H1 (cell line): ENCODE measurements around the gene SLC22A23. TPM values are rescaled to one million over a fixed set of nuclear protein-coding genes. Genes with fewer than 3 reads are reported as not detected.

Source experiments
- CHD2 ChIP-seq: IDR thresholded peaks from 2 replicates; pipeline ENCODE4 v1.6.1; 2012; ENCODE audit warnings: low read length, improper control_type of control experiment
- HDAC6 ChIP-seq: IDR thresholded peaks from one replicate; pipeline ENCODE4 v1.7.1; 2012; ENCODE audit warnings: low read depth, mild to moderate bottlenecking, inconsistent platforms, low read length, moderate library complexity
- KDM1A ChIP-seq: fragments of 200-600, 300-600 bp; sonication (generic); IDR thresholded peaks from 2 replicates; pipeline ENCODE4 v1.7.1; 2016; ENCODE audit warnings: mild to moderate bottlenecking, low read length, borderline replicate concordance
- POLR2A ChIP-seq, 2 experiments: IDR thresholded peaks; 1 replicate in 1 of 2; 2 replicates in 1 of 2; pipeline ENCODE4 v1.6.1; 2011; ENCODE audit warnings: low read depth in 2 of 2, low read length in 2 of 2, mild to moderate bottlenecking in 2 of 2; ENCODE audit errors: control extremely low read depth in 1 of 2
- POLR2AphosphoS5 ChIP-seq: IDR thresholded peaks from 2 replicates; pipeline ENCODE4 v1.6.1; 2011; ENCODE audit warnings: low read depth, low read length
- RXRA ChIP-seq: IDR thresholded peaks from 2 replicates; pipeline ENCODE4 v1.6.1; 2011; ENCODE audit warnings: low read depth, mild to moderate bottlenecking, low read length, moderate library complexity; ENCODE audit not compliant: insufficient read depth
- polyA plus RNA-seq, 7 experiments: library from polyadenylated mRNA; depleted of rRNA in 3 of 7; stranded (reverse) in 5 of 7; unstranded in 2 of 7; fragments of >200 nt in 5 of 7; fragments of 200-250 nt in 2 of 7; gene quantifications; 1 replicate in 5 of 7; 2 replicates in 1 of 7; 4 replicates in 1 of 7; pipeline versions ENCODE4 v1.2.1 to v1.2.3, GENCODE V29; 2011 to 2013; ENCODE audit warnings: missing spikeins in 2 of 7, mixed read lengths in 2 of 7
- total RNA-seq: library from RNA; stranded (reverse); fragmentation: NEBNext Ultra II Directional; extraction: Animal tissue kit (Norgen Biotek cat#: 25700); gene quantifications from 2 replicates; pipeline ENCODE4 v1.2.1, GENCODE V29; 2021
- TF ChIP-seq, protein P1 (sequence below): fragments of 300-600 bp; sonication (generic); IDR thresholded peaks from 2 replicates; pipeline ENCODE4 v1.7.1; 2012; ENCODE audit warnings: low read length, moderate library complexity, mild to moderate bottlenecking, inconsistent platforms; ENCODE audit not compliant: insufficient replicate concordance

Gene SLC22A23
- total and polyA plus RNA-seq, 2 of the 8 experiments (the other 6 are each of a cell fraction or from before 2014, with no cell fraction given), result 9.9 to 38.4 TPM

DNA sequence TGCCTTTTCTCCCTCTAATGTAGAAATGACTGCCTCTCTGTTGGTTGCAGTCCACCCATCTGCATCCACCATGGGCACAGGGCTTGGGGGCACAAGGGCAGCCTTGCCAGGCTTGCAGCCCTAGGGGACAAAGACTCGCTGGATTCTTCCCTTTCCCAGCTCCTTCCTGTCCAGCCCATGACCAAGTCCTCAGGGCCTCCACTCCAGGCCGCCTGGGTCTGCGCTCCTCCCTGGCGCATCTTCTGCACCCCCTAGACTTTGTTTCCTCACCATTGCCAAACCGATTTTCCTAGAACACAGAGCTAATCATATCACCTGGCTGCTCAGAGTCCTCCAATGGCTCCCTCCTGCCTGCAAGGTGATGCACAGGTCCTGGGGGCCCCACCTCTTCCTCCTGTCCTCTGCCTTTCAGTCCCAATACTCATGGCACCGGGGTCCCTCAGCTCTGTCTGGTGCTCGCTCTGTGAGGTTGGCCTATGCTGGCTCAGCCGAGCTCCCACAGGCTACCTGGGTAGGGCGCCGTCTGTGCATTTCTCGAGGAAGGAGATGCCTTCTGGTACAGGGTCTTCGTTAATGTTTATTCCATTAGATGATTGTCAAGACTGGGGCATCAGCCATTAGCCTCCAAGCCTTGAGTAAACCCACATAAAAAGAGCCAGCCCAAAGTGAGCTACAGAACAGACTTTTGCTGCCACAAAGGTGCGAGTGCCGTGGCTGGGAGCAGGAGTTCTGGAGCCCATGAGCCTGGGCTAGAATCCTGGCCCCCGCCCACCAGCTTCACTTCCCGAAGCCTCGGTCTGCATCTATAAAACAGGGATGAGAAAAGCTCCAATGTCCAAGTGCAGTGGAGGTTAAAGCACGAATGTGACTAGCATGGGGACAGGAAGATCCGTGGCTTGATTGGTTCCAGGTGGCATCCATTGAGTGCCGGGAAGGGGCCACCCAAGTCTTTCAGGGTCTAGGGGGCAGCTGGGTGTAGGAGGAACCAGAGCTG is 180.4 kb downstream of the SLC22A23 start (continued):
- TF ChIP-seq, protein P1, sequence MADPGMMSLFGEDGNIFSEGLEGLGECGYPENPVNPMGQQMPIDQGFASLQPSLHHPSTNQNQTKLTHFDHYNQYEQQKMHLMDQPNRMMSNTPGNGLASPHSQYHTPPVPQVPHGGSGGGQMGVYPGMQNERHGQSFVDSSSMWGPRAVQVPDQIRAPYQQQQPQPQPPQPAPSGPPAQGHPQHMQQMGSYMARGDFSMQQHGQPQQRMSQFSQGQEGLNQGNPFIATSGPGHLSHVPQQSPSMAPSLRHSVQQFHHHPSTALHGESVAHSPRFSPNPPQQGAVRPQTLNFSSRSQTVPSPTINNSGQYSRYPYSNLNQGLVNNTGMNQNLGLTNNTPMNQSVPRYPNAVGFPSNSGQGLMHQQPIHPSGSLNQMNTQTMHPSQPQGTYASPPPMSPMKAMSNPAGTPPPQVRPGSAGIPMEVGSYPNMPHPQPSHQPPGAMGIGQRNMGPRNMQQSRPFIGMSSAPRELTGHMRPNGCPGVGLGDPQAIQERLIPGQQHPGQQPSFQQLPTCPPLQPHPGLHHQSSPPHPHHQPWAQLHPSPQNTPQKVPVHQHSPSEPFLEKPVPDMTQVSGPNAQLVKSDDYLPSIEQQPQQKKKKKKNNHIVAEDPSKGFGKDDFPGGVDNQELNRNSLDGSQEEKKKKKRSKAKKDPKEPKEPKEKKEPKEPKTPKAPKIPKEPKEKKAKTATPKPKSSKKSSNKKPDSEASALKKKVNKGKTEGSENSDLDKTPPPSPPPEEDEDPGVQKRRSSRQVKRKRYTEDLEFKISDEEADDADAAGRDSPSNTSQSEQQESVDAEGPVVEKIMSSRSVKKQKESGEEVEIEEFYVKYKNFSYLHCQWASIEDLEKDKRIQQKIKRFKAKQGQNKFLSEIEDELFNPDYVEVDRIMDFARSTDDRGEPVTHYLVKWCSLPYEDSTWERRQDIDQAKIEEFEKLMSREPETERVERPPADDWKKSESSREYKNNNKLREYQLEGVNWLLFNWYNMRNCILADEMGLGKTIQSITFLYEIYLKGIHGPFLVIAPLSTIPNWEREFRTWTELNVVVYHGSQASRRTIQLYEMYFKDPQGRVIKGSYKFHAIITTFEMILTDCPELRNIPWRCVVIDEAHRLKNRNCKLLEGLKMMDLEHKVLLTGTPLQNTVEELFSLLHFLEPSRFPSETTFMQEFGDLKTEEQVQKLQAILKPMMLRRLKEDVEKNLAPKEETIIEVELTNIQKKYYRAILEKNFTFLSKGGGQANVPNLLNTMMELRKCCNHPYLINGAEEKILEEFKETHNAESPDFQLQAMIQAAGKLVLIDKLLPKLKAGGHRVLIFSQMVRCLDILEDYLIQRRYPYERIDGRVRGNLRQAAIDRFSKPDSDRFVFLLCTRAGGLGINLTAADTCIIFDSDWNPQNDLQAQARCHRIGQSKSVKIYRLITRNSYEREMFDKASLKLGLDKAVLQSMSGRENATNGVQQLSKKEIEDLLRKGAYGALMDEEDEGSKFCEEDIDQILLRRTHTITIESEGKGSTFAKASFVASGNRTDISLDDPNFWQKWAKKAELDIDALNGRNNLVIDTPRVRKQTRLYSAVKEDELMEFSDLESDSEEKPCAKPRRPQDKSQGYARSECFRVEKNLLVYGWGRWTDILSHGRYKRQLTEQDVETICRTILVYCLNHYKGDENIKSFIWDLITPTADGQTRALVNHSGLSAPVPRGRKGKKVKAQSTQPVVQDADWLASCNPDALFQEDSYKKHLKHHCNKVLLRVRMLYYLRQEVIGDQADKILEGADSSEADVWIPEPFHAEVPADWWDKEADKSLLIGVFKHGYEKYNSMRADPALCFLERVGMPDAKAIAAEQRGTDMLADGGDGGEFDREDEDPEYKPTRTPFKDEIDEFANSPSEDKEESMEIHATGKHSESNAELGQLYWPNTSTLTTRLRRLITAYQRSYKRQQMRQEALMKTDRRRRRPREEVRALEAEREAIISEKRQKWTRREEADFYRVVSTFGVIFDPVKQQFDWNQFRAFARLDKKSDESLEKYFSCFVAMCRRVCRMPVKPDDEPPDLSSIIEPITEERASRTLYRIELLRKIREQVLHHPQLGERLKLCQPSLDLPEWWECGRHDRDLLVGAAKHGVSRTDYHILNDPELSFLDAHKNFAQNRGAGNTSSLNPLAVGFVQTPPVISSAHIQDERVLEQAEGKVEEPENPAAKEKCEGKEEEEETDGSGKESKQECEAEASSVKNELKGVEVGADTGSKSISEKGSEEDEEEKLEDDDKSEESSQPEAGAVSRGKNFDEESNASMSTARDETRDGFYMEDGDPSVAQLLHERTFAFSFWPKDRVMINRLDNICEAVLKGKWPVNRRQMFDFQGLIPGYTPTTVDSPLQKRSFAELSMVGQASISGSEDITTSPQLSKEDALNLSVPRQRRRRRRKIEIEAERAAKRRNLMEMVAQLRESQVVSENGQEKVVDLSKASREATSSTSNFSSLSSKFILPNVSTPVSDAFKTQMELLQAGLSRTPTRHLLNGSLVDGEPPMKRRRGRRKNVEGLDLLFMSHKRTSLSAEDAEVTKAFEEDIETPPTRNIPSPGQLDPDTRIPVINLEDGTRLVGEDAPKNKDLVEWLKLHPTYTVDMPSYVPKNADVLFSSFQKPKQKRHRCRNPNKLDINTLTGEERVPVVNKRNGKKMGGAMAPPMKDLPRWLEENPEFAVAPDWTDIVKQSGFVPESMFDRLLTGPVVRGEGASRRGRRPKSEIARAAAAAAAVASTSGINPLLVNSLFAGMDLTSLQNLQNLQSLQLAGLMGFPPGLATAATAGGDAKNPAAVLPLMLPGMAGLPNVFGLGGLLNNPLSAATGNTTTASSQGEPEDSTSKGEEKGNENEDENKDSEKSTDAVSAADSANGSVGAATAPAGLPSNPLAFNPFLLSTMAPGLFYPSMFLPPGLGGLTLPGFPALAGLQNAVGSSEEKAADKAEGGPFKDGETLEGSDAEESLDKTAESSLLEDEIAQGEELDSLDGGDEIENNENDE, result no peak
- TF ChIP-seq POLR2A (IDR thresholded peaks at IDR 0.05; ENCODE audit: control extremely low read depth in 1 of 2, low read depth in 2 of 2, low read length in 2 of 2) (0 out of 3 replicates have a peak, but pooled peaks of 1 of the 2 experiments have one; percentile 24), CHD2 (no peak), HDAC6 (no peak), RXRA (no peak), KDM1A (no peak), POLR2AphosphoS5 (no peak)
